GM12878 (cell line): ENCODE results near the gene PTGDR2. TPM values are rescaled to one million over a fixed set of nuclear protein-coding genes. Genes with fewer than 3 reads are reported as not detected.

ENCODE experiments used
- ATAC-seq: fragments of 200-7000 bp; cut with Tn5 transposase; 3 replicates; pipeline ENCODE4 v1.9.1; 2020; ENCODE audit warnings: mild to moderate bottlenecking, moderate library complexity
- BruUV-seq: library from RNA; stranded (reverse); fragments of 400-500 nt; replicated peaks from 2 replicates; lab custom pipeline; 2021; lab: Mats Ljungman, UMichigan
- CTCF ChIA-PET: fragments of 300-600 bp; sonication (Branson Sonifier 250); formaldehyde crosslinking; extraction: SDS; loops from one replicate; lab custom pipeline; 2021; ENCODE audit warnings: inconsistent platforms; lab: Yijun Ruan, JAX
- POLR2A ChIA-PET: fragments of 350-600 bp; formaldehyde crosslinking; extraction: SDS; loops from one replicate; lab custom pipeline; 2021; ENCODE audit warnings: inconsistent platforms; lab: Charles Lee
- RAD21 ChIA-PET: fragments of 300-600 bp; sonication (Branson Sonifier 250); formaldehyde crosslinking; loops from one replicate; lab custom pipeline; 2023; ENCODE audit warnings: antibody characterized with exemption; ENCODE audit not compliant: unreplicated experiment; lab: Charles Lee
- SMC1A ChIA-PET: fragments of 300-600 bp; sonication (Branson Sonifier 250); formaldehyde crosslinking; loops from one replicate; lab custom pipeline; 2023; ENCODE audit not compliant: unreplicated experiment, uncharacterized antibody; lab: Charles Lee
- DNase-seq: peaks from one replicate; pipeline ENCODE4 v3.0.0-alpha.2; 2011; ENCODE audit warnings: low read depth, low spot score
- FAIRE-seq: peaks from 3 replicates; lab custom pipeline; 2011; peaks lifted over from hg19 to GRCh38; lab: Jason Lieb, UNC
- H2AFZ ChIP-seq: 2 replicates; pipeline ENCODE4 v1.6.0; 2011; ENCODE audit warnings: low read depth, low read length, control low read depth; ENCODE audit not compliant: control insufficient read depth
- H3K27ac ChIP-seq: 2 replicates; pipeline ENCODE4 v1.5.1; 2011; ENCODE audit warnings: control low read depth; ENCODE audit not compliant: control insufficient read depth, insufficient read depth
- H3K27me3 ChIP-seq, 2 experiments: replicated peaks in 1 of 2; 2 replicates each; pipeline versions ENCODE4 v1.6.0 to v1.6.1; 2011; ENCODE audit warnings: low read length in 1 of 2; ENCODE audit not compliant: control insufficient read depth in 2 of 2, insufficient read depth in 2 of 2
- H3K36me3 ChIP-seq, 2 experiments: 2 replicates each; pipeline ENCODE4 v1.5.1; 2011; ENCODE audit warnings: low read length in 1 of 2; ENCODE audit not compliant: control insufficient read depth in 2 of 2, insufficient read depth in 2 of 2
- H3K4me1 ChIP-seq: 2 replicates; pipeline ENCODE4 v1.6.1; 2011; ENCODE audit warnings: mild to moderate bottlenecking, low read length, moderate library complexity, mixed read lengths; ENCODE audit not compliant: control insufficient read depth, insufficient read depth
- H3K4me2 ChIP-seq: 2 replicates; pipeline ENCODE4 v1.6.0; 2011; ENCODE audit warnings: control low read depth; ENCODE audit not compliant: control insufficient read depth, insufficient read depth
- H3K4me3 ChIP-seq: fragments of 200-600 bp; sonication (generic); 2 replicates; pipeline ENCODE4 v1.5.1; 2016
- H3K79me2 ChIP-seq: 2 replicates; pipeline ENCODE4 v1.6.0; 2011; ENCODE audit warnings: low read length; ENCODE audit not compliant: control insufficient read depth, insufficient read depth
- H3K9ac ChIP-seq: 2 replicates; pipeline ENCODE4 v1.8.0; 2011; ENCODE audit warnings: low read length, control low read depth, mixed read lengths; ENCODE audit not compliant: control insufficient read depth, insufficient read depth
- H3K9me3 ChIP-seq: replicated peaks from 3 replicates; pipeline ENCODE4 v1.5.1; 2011; ENCODE audit warnings: mild to moderate bottlenecking, low read length; ENCODE audit not compliant: control insufficient read depth, insufficient read depth
- H4K20me1 ChIP-seq: 2 replicates; pipeline ENCODE4 v1.6.0; 2011; ENCODE audit not compliant: control insufficient read depth, insufficient read depth
- CBX3 ChIP-seq: fragments of 200-600 bp; sonication (generic); IDR thresholded peaks from 2 replicates; pipeline ENCODE4 v1.6.1; 2016; ENCODE audit warnings: low read depth, borderline replicate concordance
- CHD2 ChIP-seq: IDR thresholded peaks from 2 replicates; pipeline ENCODE4 v1.6.1; 2011; ENCODE audit warnings: low read depth, low read length, improper control_type of control experiment, borderline replicate concordance
- FOXK2 ChIP-seq: fragments of 450-650 bp; IDR thresholded peaks from 2 replicates; pipeline ENCODE4 v1.6.1; 2017; ENCODE audit warnings: mild to moderate bottlenecking, moderate library complexity
- POLR2AphosphoS2 ChIP-seq: IDR thresholded peaks from 2 replicates; pipeline ENCODE4 v1.6.1; 2011; ENCODE audit warnings: low read depth, mild to moderate bottlenecking, low read length, improper control_type of control experiment, moderate library complexity
- SP1 ChIP-seq: IDR thresholded peaks from one replicate; pipeline ENCODE4 v1.6.1; 2011; ENCODE audit warnings: low read depth, low read length
- ZNF24 ChIP-seq: fragments of 450-650 bp; IDR thresholded peaks from 2 replicates; pipeline ENCODE4 v1.6.1; 2017; ENCODE audit warnings: antibody characterized with exemption, mild to moderate bottlenecking
- ZNF687 ChIP-seq: fragments of 450-650 bp; IDR thresholded peaks from 2 replicates; pipeline ENCODE4 v1.6.1; 2017; ENCODE audit warnings: mild to moderate bottlenecking, moderate library complexity
- WGBS: methylation state at CpG from one replicate; pipeline ENCODE4 v1.1.6; 2016; ENCODE audit warnings: low lambda C conversion rate; ENCODE audit not compliant: insufficient replicate concordance, insufficient coverage; ENCODE audit errors: missing lambda C conversion rate; 5-methylcytosine and 5-hydroxymethylcytosine counted together
- in situ Hi-C: fragments of 300-500 bp; cut with MboI; formaldehyde crosslinking; loops from 9 replicates; pipeline ENCODE4 v1.14.3; 2018; ENCODE audit warnings: mixed read lengths
- intact Hi-C: fragments of 100-400 bp; cut with micrococcal nuclease; formaldehyde crosslinking; loops from one replicate; pipeline ENCODE4 v1.14.2; 2022; ENCODE audit not compliant: unreplicated experiment
- polyA plus RNA-seq, 11 experiments: library from polyadenylated mRNA; depleted of rRNA in 4 of 11; unstranded in 6 of 11; stranded (reverse) in 5 of 11; fragments of >200 nt; fragmentation: Nextera tagmentation in 4 of 11; fragmentation: Illumina TruSeq in 1 of 11; extraction: Ambion mirVana in 4 of 11; extraction: Trizol in 1 of 11; gene quantifications; 1 replicate in 1 of 11; 2 replicates in 10 of 11; pipeline versions ENCODE4 v1.2.1 to v1.2.3, GENCODE V29; 2011 to 2016; ENCODE audit warnings: inconsistent platforms in 2 of 11, missing spikeins in 2 of 11, low read depth in 1 of 11
- total RNA-seq, 4 experiments: library from RNA; depleted of rRNA in 3 of 4; stranded (reverse); fragments of >200 nt in 3 of 4; fragmentation: Illumina TruSeq in 1 of 4; extraction: Trizol in 1 of 4; gene quantifications; 2 replicates each; pipeline versions ENCODE4 v1.2.1 to v1.2.3, GENCODE V29; 2013 to 2021

The PTGDR2 gene
- total and polyA plus RNA-seq, 10 of the 15 experiments (the other 5 are each of a cell fraction or from before 2014, with no cell fraction given): 0.01 to 0.28 (median 0.15) TPM; not detected in 6

- Histone ChIP-seq H4K20me1 (no peaks in the 10 kb centered on the region), H3K36me3 (no peaks in the 10 kb centered on the region), H2AFZ (no peak overlapping the region), H3K9ac (no peak overlapping the region), H3K4me3 (no peak overlapping the region), H3K9me3 (no peaks in the 10 kb centered on the region), H3K27me3 (no peaks in the 10 kb centered on the region; a peak in 2 of 4 replicates), H3K4me2 (no peak overlapping the region)
- no TSS peak for BruUV-seq
- DNase-seq (no peak), FAIRE-seq (no peak), ATAC-seq (no peak)
- SMC1A ChIA-PET: no interaction called here
- RAD21 ChIA-PET: no interaction called here
- WGBS: 50% methylated on average over 7 of the region's 7 CpGs
- POLR2A ChIA-PET: no interaction called here
- intact Hi-C loops: no loop called here
- no peak for TF ChIP-seq ZNF687
- no peak for TF ChIP-seq CHD2
- TF ChIP-seq SP1: no peak
- no peak for TF ChIP-seq CBX3
- no peak for TF ChIP-seq FOXK2
- no peak for TF ChIP-seq POLR2AphosphoS2
- no peak for TF ChIP-seq ZNF24
- TF ChIP-seq, all 136 proteins: peak for 0
- H3K27ac ChIP-seq: no peak overlapping the region
- in situ Hi-C loops: no loop called here
- no peaks in the 10 kb centered on the region for H3K4me1 ChIP-seq
- no peaks in the 10 kb centered on the region for H3K79me2 ChIP-seq
- CTCF ChIA-PET: interaction anchor here (0.7 kb wide), 1 partner anchor 167 kb away, joined by 4 read pairs; no protein-coding TSS in a partner anchor
Measured at GRCh38 chr11:60803273-60803936, 52.3 kb downstream of the PTGDR2 start.
